Muscle of leg (tissue), 11 donors: ENCODE data around the gene MAP2K4. TPM values are rescaled to one million over a fixed set of nuclear protein-coding genes. Genes with fewer than 3 reads are reported as not detected.

ENCODE experiments used
- DNase-seq: peaks from one replicate; pipeline ENCODE4 v3.0.0; 2013
- H3K27ac ChIP-seq: one replicate; pipeline ENCODE4 v1.5.1; 2013; ENCODE audit warnings: mild to moderate bottlenecking, low read length, control low read depth
- H3K27me3 ChIP-seq: one replicate; pipeline ENCODE4 v1.6.1; 2013; ENCODE audit warnings: low read length; ENCODE audit not compliant: control insufficient read depth, insufficient read depth
- H3K36me3 ChIP-seq: one replicate; pipeline ENCODE4 v1.6.1; 2013; ENCODE audit warnings: low read length; ENCODE audit not compliant: control insufficient read depth, insufficient read depth
- H3K4me1 ChIP-seq: one replicate; pipeline ENCODE4 v1.6.1; 2013; ENCODE audit warnings: low read length; ENCODE audit not compliant: control insufficient read depth, insufficient read depth
- H3K4me3 ChIP-seq: one replicate; pipeline ENCODE4 v1.5.1; 2013; ENCODE audit warnings: low read length, control low read depth
- H3K9me3 ChIP-seq: replicated peaks from 2 replicates; pipeline ENCODE4 v1.6.1; 2013; ENCODE audit warnings: low read depth, low read length; ENCODE audit not compliant: control insufficient read depth
- whole genome bisulfite sequencing: methylation state at CpG from one replicate; pipeline ENCODE4 v1.1.5; 2013; ENCODE audit warnings: missing lambda C conversion rate; ENCODE audit not compliant: insufficient coverage; 5-methylcytosine and 5-hydroxymethylcytosine counted together
- polyA plus RNA-seq, 8 donors: library from polyadenylated mRNA; unstranded; fragments of 120-200 nt; gene quantifications; one replicate each; pipeline versions ENCODE4 v1.2.1 to v1.2.3, GENCODE V29; 2013; ENCODE audit warnings: inconsistent platforms in 1 of 8, low replicate concordance in 1 of 8; ENCODE audit not compliant: insufficient read length in 8 of 8, insufficient read depth in 1 of 8
- total RNA-seq: library from RNA; stranded (reverse); fragments of 120-200 nt; gene quantifications from one replicate; pipeline ENCODE4 v1.2.4, GENCODE V29; 2013

Gene MAP2K4
- total and polyA plus RNA-seq, 9 donors, result 17.6 to 34.0 (median 20.2) TPM

DNA sequence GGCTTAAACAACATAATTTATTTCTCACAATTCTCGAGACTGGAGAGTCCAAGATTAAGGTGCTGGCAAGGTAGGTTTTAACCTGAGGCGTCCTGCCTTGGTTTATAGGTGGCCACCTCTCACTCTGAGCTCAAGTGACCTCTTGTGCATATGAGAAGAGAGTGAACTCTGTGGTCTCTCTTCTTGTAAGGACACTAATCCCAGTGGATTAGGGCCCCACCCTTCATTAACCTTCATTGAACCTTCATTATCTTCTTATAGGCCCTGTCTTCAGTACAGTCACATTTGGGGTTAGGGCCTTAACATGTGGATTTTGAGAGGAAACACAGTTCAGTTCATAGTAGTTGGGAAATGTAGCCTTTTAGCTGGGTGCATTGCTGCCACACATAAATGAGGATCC, 57.1 kb downstream of the MAP2K4 start:
- DNase-seq, result no peak
- H3K36me3 ChIP-seq, result peaks cover 13% of the 10 kb centered on the region
- no CpG with 5 or more reads among the region's 2 CpGs for WGBS
- no peaks in the 10 kb centered on the region for H3K9me3 ChIP-seq
- H3K27ac ChIP-seq, result no peak overlapping the region
- no peak overlapping the region for H3K4me3 ChIP-seq
- no peaks in the 10 kb centered on the region for H3K27me3 ChIP-seq
- no peaks in the 10 kb centered on the region for H3K4me1 ChIP-seq

DNA sequence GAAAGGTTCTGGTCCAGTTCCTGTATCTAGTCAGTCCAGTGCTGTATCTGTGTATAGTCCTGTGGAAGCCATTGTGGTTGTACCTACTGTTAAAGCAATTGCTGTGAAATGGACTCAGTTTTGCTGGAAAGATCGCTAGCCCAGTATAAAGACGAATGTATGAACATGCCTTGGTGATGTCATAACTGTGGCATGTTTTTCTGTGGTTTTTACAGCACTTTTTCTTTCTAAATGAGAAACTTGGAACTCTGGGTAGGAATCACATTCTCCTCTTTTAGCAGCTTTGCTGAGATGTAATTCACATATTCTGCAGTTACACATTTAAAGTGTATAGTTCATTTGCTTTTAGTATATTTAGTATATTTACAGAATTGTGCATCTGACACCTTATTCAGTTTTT, 58.1 kb downstream of the MAP2K4 start:
- 40% methylated on average over 2 of the region's 2 CpGs for WGBS
- no peak overlapping the region for H3K27ac ChIP-seq
- H3K4me3 ChIP-seq, result no peak overlapping the region
- no peaks in the 10 kb centered on the region for H3K4me1 ChIP-seq
- no peaks in the 10 kb centered on the region for H3K27me3 ChIP-seq
- DNase-seq, result no peak
- H3K36me3 ChIP-seq, result peaks cover 13% of the 10 kb centered on the region
- no peaks in the 10 kb centered on the region for H3K9me3 ChIP-seq

DNA sequence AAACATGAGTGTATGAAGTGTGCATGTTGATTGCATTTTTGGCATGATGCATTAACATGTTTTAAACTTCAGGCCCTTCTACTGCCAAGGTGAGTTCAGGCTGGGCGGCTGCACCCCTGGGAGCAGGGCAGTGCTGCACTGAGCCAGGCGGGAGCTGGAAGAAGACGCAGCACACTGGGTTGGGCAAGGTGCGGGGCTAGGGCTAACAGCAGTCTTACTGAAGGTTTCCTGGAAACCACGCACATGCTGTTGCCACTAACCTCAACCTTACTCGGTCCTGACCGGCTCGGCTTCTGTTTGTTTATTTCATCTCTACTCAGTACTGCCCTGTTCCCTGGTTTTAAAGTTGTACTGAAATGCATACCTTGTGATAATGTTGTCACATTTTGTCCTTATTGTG, 61.0 kb downstream of the MAP2K4 start:
- 96% methylated on average over 5 of the region's 8 CpGs for WGBS
- Histone ChIP-seq H3K27me3 (no peaks in the 10 kb centered on the region), H3K27ac (no peak overlapping the region), H3K4me1 (no peaks in the 10 kb centered on the region), H3K36me3 (peaks cover 13% of the 10 kb centered on the region), H3K9me3 (no peaks in the 10 kb centered on the region), H3K4me3 (no peak overlapping the region)
- no peak for DNase-seq

DNA sequence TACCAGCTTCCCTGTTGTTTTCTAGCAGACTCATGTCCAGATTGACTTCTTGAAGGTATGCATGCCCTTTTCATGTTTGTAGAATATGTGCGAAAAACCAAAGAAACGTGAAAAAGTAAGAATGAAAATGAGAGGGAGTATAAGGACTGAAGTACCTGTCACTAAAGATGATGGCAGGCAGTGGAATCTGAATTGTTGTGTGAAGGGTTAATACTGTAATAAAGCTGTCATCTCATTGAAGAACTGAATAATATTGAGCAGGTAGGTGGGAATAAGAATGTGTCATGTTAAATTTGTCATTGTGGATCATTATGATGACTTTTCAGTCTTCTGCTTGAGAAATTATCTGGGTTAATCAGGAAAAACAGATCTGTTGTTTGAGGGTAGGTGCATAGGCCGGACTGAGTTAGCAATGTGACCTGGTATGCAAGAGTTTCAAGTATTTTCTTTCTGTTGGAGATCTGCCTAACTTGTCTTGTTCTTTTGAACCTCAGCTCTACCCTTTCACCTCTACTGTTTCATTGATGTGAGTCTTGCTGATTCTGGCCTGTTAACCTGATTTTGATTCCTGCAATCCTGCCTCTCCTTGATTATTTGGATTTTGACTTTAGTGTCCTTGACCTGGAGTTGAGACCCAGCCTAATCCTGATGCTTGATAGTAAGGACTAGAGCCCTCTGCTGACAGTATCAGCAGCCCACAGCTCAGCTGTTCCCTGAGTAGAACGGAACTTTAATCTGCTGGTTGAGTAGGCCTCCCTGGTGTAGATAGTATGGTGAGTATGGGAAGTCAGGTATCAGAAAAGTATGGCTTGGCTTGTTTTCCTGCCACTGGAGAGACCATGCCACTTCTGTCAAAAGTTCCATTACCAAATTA, 64.6 kb downstream of the MAP2K4 start:
- no peaks in the 10 kb centered on the region for H3K4me1 ChIP-seq
- no peak for DNase-seq
- H3K4me3 ChIP-seq, result no peak overlapping the region
- no peaks in the 10 kb centered on the region for H3K9me3 ChIP-seq
- H3K27ac ChIP-seq, result no peak overlapping the region
- H3K36me3 ChIP-seq, result peaks cover 8% of the 10 kb centered on the region
- H3K27me3 ChIP-seq, result no peaks in the 10 kb centered on the region
- 100% methylated on average over 2 of the region's 4 CpGs for WGBS

DNA sequence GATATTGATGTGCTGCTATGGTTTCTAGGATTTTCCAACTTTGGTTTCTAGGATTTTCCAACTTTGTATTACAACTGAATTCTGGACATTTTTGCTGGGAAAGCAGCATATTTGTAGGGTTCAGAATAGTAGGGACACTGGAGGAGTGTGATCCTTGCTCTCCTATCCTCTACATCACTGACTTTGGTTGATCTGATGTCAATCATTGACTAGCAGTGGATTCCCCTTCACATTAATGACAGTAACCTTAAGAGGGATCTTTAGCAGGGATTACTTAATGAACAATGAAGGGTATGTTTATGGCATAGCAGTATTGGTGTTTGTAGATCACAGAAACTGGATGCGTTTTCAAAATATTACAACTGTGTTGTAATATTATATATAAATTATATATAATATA, 67.4 kb downstream of the MAP2K4 start:
- H3K36me3 ChIP-seq, result peaks cover 9% of the 10 kb centered on the region
- DNase-seq, result no peak
- no peaks in the 10 kb centered on the region for H3K27me3 ChIP-seq
- WGBS, result no CpG with 5 or more reads among the region's 1 CpG
- no peaks in the 10 kb centered on the region for H3K9me3 ChIP-seq
- H3K4me1 ChIP-seq, result no peaks in the 10 kb centered on the region
- no peak overlapping the region for H3K4me3 ChIP-seq
- no peak overlapping the region for H3K27ac ChIP-seq

DNA sequence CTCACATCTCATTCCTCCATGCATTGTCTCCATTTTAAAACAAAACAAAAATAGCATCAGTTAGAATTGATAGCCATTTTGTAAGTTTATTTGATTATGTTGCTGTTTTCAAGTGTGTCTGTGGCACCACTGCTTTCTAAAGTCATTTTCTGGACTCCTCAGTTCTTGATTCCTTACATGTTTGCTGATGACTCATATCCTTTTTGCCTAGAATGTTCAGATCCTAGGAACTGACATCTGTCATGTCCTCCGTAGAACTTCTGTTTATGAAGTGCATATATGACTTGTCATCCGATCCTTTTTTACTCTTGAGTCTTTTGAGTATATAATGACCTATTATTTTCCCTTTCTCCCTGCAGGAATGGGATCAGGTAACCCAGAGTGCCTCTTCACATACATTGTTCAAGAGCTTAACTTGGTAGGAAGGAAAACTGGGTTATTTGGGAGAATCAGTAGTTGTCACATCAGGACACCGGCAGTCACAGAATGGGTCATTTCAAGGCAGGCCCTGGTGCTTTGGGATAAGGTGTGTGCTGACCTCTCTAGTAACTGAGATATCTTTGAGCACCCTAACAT, 69.2 kb downstream of the MAP2K4 start:
- Histone ChIP-seq H3K9me3 (no peaks in the 10 kb centered on the region), H3K27ac (no peak overlapping the region), H3K4me1 (no peaks in the 10 kb centered on the region), H3K4me3 (no peak overlapping the region), H3K27me3 (no peaks in the 10 kb centered on the region), H3K36me3 (peaks cover 7% of the 10 kb centered on the region)
- no peak for DNase-seq
- 100% methylated on average over 1 of the region's 3 CpGs for WGBS

DNA sequence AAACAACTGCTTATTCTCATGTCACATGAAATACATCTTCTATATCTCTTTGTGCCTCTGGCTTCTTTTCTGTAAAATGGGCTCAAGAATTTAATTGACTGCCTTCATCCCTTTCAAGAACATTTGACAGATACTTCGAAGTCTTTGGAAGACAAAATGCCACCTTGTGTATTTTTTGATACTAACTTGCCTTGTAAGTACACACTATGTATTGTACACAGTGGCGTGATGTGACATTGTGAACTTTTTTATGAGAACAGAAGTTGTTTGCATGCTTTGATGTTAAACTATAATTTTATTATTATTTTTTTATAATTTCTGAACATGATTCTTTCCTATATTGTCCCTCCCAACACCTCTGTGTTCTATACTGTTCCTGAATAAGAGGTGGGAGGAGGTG, 73.7 kb downstream of the MAP2K4 start:
- Histone ChIP-seq H3K9me3 (no peaks in the 10 kb centered on the region), H3K4me1 (no peaks in the 10 kb centered on the region), H3K27me3 (no peaks in the 10 kb centered on the region), H3K27ac (no peak overlapping the region), H3K36me3 (peaks cover 3% of the 10 kb centered on the region), H3K4me3 (no peak overlapping the region)
- no CpG with 5 or more reads among the region's 2 CpGs for WGBS
- DNase-seq, result no peak

DNA sequence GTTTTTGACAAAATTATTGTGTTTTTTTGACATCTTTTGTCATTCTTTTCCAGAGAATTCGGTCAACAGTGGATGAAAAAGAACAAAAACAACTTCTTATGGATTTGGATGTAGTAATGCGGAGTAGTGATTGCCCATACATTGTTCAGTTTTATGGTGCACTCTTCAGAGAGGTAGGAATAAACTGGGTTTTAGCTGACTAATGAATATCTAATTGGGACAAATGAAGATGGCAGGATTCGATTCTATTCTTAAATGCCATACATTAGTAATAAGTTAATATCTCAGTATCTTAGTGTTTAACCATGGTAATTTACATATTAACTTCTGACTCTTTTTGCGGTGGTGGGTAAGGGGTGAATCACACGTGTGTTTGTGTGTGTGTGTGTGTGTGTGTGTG, 74.8 kb downstream of the MAP2K4 start:
- DNase-seq, result no peak
- H3K36me3 ChIP-seq, result no peaks in the 10 kb centered on the region
- H3K4me3 ChIP-seq, result no peak overlapping the region
- no peaks in the 10 kb centered on the region for H3K9me3 ChIP-seq
- WGBS, result 100% methylated on average over 1 of the region's 5 CpGs
- H3K27ac ChIP-seq, result no peak overlapping the region
- no peaks in the 10 kb centered on the region for H3K27me3 ChIP-seq
- no peaks in the 10 kb centered on the region for H3K4me1 ChIP-seq

DNA sequence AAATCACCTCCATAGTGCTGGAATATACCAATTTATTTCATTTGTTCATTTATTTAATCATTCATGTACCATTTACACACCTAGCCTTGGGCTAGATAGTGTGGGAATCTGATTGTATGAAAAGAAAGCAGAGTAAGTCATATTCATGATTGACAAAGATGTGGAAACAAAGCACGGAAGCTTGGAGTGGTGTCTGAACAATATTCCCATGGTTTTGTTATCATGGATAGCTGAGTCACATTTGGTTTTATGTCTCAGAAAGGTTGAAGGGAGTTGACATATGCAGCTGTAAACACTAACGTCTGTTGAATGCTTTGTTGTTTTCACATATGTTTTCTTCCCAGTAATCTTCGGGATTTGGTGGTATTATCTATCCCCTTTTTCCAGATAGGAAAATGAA, 76.6 kb downstream of the MAP2K4 start:
- no peak for DNase-seq
- 86% methylated on average over 1 of the region's 3 CpGs for WGBS
- Histone ChIP-seq H3K9me3 (no peaks in the 10 kb centered on the region), H3K27me3 (no peaks in the 10 kb centered on the region), H3K27ac (no peak overlapping the region), H3K36me3 (no peaks in the 10 kb centered on the region), H3K4me1 (no peaks in the 10 kb centered on the region), H3K4me3 (no peak overlapping the region)

DNA sequence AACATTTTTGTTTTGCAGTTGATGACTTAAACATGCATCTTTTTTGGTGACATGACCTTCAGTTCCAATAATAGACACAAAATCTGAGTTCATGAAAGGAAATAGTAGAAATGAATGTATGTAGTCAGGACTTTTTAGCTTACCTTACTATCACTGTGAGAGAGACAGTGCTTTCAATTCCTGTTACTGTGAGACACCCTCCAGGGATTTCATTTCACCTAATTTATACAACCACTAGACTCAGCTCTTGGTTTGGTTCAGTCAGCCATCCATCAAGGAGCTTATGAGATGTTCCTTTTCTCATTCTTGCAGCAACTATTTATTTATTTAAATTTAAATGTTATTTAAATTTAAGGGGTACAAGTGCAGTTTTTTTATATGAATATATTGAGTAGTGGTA, 77.9 kb downstream of the MAP2K4 start:
- H3K36me3 ChIP-seq, result no peaks in the 10 kb centered on the region
- no peaks in the 10 kb centered on the region for H3K4me1 ChIP-seq
- H3K4me3 ChIP-seq, result no peak overlapping the region
- H3K9me3 ChIP-seq, result no peaks in the 10 kb centered on the region
- no peak for DNase-seq
- no peaks in the 10 kb centered on the region for H3K27me3 ChIP-seq
- no peak overlapping the region for H3K27ac ChIP-seq
